ENCODE data around the gene FIZ1.

GRCh38 chr19:55554741-55555152, 44.6 kb downstream of the FIZ1 start:
- TF ChIP-seq, protein P1, sequence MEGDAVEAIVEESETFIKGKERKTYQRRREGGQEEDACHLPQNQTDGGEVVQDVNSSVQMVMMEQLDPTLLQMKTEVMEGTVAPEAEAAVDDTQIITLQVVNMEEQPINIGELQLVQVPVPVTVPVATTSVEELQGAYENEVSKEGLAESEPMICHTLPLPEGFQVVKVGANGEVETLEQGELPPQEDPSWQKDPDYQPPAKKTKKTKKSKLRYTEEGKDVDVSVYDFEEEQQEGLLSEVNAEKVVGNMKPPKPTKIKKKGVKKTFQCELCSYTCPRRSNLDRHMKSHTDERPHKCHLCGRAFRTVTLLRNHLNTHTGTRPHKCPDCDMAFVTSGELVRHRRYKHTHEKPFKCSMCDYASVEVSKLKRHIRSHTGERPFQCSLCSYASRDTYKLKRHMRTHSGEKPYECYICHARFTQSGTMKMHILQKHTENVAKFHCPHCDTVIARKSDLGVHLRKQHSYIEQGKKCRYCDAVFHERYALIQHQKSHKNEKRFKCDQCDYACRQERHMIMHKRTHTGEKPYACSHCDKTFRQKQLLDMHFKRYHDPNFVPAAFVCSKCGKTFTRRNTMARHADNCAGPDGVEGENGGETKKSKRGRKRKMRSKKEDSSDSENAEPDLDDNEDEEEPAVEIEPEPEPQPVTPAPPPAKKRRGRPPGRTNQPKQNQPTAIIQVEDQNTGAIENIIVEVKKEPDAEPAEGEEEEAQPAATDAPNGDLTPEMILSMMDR (IDR thresholded peaks at IDR 0.05): no peak
- TF ChIP-seq POLR2AphosphoS5 (IDR thresholded peaks at IDR 0.05) (no peak), POLR2A (IDR thresholded peaks at IDR 0.05) (no peak), EP300 (IDR thresholded peaks at IDR 0.05) (no peak)

All from sigmoid colon (tissue), 4 donors.